ENCODE data around the gene UCP3. TPM values are rescaled to one million over a fixed set of nuclear protein-coding genes. Genes with fewer than 3 reads are reported as not detected.

Gene UCP3
- total RNA-seq, 1 donor from 2014 or later, result 1.8 TPM

GRCh38 chr11:74004759-74005615 lies 3.9 kb downstream of the UCP3 start:
- DNase-seq (ENCODE audit: extremely low spot score, unreplicated experiment), result no peak
- no peak overlapping the region for H3K4me3 Mint-ChIP-seq (ENCODE audit: unreplicated experiment)
- H3K4me1 Mint-ChIP-seq (ENCODE audit: unreplicated experiment), result no peaks in the 10 kb centered on the region
- peaks cover 9% of the 10 kb centered on the region for H3K36me3 Mint-ChIP-seq (ENCODE audit: unreplicated experiment)
- no peak for TF ChIP-seq CTCF (IDR thresholded peaks at IDR 0.05)
- no peak overlapping the region for H3K27ac Mint-ChIP-seq (ENCODE audit: unreplicated experiment)
- no peaks in the 10 kb centered on the region for H3K27me3 Mint-ChIP-seq (ENCODE audit: unreplicated experiment)
- H3K9me3 Mint-ChIP-seq (ENCODE audit: unreplicated experiment), result no peaks in the 10 kb centered on the region

GRCh38 chr11:74004046-74004695 lies 4.7 kb downstream of the UCP3 start:
- Mint-ChIP-seq H3K27ac (ENCODE audit: unreplicated experiment) (no peak overlapping the region), H3K36me3 (ENCODE audit: unreplicated experiment) (peaks cover 9% of the 10 kb centered on the region), H3K27me3 (ENCODE audit: unreplicated experiment) (no peaks in the 10 kb centered on the region), H3K4me3 (ENCODE audit: unreplicated experiment) (no peak overlapping the region), H3K4me1 (ENCODE audit: unreplicated experiment) (no peaks in the 10 kb centered on the region), H3K9me3 (ENCODE audit: unreplicated experiment) (no peaks in the 10 kb centered on the region)
- no peak for DNase-seq (ENCODE audit: extremely low spot score, unreplicated experiment)
- no peak for TF ChIP-seq CTCF (IDR thresholded peaks at IDR 0.05)

- no peak for TF ChIP-seq CTCF (IDR thresholded peaks at IDR 0.05)
- Mint-ChIP-seq H3K27ac (ENCODE audit: unreplicated experiment) (no peak overlapping the region), H3K4me1 (ENCODE audit: unreplicated experiment) (no peaks in the 10 kb centered on the region), H3K4me3 (ENCODE audit: unreplicated experiment) (no peak overlapping the region), H3K27me3 (ENCODE audit: unreplicated experiment) (no peaks in the 10 kb centered on the region), H3K36me3 (ENCODE audit: unreplicated experiment) (peaks cover 9% of the 10 kb centered on the region), H3K9me3 (ENCODE audit: unreplicated experiment) (no peaks in the 10 kb centered on the region)
- no peak for DNase-seq (ENCODE audit: extremely low spot score, unreplicated experiment)
Measured at GRCh38 chr11:74002832-74003231, 6.1 kb downstream of the UCP3 start.

- no peak for DNase-seq (ENCODE audit: extremely low spot score, unreplicated experiment)
- TF ChIP-seq CTCF (IDR thresholded peaks at IDR 0.05), result no peak
- Mint-ChIP-seq H3K36me3 (ENCODE audit: unreplicated experiment) (peaks cover 9% of the 10 kb centered on the region), H3K4me1 (ENCODE audit: unreplicated experiment) (no peaks in the 10 kb centered on the region), H3K27me3 (ENCODE audit: unreplicated experiment) (no peaks in the 10 kb centered on the region), H3K27ac (ENCODE audit: unreplicated experiment) (no peak overlapping the region), H3K4me3 (ENCODE audit: unreplicated experiment) (no peak overlapping the region), H3K9me3 (ENCODE audit: unreplicated experiment) (no peaks in the 10 kb centered on the region)
Measured at GRCh38 chr11:74001822-74002286, 7.0 kb downstream of the UCP3 start.

All from osteocyte (in vitro differentiated cells).